IPS DF 4.7 (cell line): ENCODE measurements around the gene FBXO33.

Experiments
- DNase-seq: peaks from one replicate; pipeline ENCODE4 v3.0.0-alpha.2; 2013; ENCODE audit warnings: low spot score; ENCODE audit errors: extremely low read depth

The FBXO33 gene, protein sequence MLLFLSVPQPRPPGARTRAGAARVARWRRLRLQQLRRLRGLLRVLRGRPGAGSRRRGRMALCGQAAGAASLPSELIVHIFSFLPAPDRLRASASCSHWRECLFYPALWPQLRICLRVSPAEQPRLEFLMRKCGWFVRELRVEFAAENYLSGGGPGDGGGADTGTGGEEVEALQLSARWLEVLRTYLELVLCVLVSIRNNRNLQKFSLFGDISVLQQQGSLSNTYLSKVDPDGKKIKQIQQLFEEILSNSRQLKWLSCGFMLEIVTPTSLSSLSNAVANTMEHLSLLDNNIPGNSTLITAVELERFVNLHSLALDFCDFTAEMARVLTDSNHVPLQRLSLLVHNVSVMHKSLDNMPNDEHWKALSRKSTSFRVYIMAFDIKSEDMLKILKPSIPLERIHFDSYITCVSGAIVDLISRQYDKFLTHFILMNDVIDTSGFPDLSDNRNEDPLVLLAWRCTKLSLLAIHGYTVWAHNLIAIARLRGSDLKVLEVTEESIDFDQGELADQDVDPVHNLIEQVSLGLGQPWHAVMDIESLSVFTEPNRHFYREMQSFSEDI

DNA sequence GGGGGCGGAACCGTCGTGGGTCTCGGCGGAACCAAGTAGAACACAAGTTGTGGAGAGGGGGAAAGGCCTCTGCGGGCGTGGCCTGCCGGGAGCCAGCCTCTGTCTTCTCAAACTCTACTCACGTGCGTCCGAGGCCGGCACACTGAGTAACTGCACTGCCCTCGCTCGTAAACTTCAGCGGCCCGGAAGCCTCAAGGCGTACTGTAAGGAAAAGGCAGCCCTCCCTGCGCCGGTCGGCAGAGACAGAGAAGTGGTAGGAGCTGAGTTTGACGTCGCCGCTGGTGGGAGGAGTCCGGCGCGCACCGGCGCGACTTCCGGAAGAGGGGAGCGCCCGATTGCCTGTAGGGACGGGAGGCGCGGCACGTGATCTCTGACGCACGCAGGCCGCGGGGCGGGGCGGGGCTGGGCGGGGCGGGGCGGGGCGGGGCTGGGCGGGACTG, at the start of gene FBXO33:
Gene FBXO33, minus strand, starts transcription at position 255 of the 440 bp plus-strand sequence. CDS start 271 bp downstream, outside the sequence.
- peak; percentile 78 for DNase-seq

DNA sequence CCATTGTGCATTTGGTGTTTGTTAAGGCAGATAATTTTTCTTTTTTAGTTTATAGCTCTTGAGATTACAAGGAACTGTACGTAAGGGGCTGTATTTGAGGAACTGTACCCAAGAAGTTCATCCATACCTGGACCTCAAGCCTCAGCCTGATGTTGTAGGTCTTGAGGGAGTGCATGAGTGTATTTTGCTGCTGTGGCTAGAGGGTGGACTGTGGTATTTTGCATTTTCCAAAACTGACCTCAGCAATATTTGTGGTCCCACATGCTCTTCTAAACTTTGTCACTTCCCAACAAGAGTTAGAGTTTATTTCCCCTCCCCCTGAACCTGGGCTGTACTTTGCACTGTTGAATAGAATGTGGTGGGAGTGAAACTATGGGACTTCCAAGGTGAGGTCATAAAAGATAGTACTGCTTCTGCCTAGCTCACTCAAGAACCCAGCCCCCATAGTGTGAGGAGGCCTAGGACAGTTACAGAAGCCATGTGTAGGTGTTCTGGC, 42.2 kb upstream of the FBXO33 start:
- no peak for DNase-seq

DNA sequence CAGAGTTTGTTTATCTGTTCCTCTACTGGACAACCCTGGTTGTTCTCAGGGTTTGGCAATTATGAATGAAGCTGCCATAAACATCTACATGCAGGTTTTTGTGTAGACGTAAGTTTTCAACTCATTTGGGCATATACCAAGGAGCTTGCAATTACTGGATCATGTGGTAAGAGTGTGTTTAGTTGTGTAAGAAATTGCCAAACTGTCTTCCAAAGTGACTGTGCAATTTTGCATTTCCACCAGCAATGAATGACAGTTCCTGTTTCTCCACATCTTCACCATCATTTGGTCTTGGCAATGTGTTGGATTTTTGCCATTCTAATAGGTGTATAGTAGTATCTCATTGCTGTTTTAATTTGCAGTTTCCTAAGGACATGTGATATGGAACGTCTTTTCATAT, 39.8 kb upstream of the FBXO33 start:
- DNase-seq = no peak

DNA sequence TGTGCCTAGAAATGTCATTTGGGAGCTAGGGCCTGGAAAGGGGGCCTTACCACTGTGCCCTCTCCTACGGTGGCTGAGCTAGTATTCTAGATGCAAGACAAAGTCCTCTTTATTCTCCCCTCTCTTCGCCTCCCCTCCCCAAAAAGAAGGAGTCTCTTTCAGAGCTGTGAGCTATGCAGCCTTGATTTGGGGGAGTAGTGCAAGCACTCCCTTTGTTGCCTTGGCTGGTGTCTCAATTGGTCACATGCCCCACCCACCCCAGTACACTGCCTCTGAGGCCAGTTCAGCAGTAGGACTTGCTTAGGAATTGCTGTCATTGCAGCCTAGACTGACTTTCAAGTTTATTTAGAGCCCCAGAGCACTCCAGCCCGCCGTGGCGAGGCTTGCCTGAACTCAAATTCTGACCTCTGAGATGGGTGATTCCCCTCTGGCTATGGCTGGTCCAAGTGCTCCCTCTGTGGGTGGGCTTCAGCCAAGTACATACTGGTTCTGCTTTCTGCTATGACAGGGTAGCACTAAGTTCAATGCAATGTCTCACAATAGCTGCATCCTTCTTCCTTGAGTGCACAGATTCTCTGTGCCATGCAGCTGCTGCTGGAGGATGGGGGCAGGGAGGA, 37.0 kb upstream of the FBXO33 start:
- DNase-seq = no peak

DNA sequence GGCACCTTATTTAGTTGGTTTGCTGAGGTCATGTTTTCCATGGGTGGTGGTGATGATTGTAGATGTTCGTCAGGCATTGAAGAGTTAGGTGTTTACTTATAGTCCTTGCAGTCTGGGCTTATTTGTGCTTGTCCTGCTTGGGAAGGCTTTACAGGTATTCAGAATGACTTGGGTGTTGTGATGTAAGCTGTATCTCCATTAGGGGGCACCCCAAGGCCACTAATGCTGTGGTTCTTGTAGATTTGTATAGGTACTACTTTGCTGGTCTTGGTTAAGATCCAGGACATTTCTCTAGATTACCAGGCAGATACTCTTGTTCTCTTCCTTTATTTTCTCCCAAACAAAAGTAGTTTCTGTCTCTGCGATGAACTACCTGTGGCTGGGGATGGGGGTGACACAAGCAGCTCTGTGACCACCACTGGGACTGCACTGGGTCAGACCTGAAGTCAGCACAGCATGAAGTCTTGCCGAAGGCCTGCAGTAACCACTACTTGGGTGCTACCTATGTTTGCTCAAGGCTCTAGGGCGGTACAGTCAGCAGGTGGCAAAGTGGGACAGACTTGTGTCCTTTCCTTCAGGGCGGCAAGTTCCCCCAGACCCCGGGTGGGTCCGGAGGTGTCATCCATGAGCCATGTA, 35.8 kb upstream of the FBXO33 start:
- DNase-seq = no peak

DNA sequence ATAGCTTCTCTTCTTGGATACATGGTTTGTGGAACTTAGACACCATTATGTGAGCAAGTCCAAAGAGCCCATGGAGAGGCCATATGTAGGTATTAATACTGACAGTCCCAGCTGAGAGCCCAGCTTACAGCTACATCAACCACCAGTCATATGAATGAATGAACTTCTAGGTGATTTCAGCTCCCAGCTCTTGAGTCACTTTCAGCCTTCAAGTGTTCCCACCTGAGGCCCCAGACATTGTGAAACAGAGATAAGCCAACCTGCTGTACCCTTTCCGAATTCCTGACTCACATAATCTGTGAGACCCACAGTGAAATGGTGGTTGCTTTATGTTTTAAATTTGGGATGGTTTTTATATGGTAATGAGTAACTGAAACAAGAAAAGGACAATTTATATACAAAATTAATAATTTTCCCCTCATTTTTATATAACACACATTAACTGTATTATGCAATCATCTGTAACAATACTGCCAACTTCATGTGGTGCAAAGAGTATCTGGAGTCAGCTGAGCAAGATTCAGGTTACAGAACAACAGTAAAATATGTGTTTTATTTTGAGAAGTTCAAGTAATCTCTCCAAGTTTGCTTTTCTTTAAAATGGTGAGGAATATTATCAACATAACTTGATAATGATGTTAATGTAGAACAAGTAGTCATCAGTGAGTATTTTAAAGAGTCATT, 27.7 kb upstream of the FBXO33 start:
- no peak for DNase-seq

DNA sequence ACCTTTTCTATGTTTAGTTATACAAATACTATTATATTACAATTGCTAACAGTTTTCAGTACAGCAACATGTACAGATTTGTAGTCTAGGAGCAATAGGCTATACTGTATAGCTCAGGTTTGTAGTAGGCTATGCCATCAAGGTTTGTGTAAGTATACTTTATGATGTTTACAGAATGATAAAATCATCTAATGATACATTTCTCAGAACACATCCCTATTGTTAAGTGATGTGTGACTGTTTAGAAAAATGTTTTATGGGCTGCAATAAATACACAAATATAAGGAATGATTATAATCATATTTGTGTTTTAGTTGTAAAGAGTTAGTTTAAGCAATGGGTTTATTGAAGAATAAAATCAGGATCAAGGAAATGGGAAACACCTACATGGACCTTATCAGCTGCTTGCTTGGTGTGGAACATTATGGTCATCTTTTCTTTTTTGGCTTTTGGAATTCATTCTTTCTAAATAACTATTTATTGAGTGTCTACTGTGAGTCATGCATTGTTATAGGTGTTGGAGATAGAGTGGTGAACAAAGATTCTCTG, 24.5 kb upstream of the FBXO33 start:
- no peak for DNase-seq

DNA sequence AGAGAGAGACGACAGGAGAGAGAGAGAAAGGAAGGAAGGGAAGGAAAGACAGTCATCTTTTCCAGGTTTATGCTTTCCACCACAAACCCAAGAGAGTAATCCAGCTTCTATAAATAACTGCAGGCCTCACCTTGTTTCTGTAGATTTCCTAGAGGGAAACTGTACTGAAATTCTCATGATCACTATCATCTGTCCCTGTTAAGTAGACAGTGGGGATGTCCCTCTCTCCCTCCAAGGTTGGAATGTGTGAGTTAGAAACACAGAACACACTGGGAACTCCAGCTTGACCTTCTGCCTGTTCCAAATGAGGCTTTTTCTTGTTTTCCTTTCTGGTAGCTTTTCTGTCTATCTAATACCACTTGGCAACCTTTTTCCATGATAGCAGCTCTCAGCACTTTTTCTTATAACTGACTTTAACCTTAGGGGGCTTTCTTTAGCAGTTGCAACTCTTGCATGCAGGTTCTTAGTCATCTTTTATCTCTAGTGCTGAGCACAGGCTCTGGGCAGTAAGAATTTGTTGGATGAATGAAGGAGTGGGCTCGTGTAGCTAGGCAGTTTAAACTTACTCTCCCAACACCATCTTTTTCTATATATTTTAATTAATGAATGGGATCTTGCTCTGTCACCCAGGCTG, 22.8 kb upstream of the FBXO33 start:
- no peak for DNase-seq

DNA sequence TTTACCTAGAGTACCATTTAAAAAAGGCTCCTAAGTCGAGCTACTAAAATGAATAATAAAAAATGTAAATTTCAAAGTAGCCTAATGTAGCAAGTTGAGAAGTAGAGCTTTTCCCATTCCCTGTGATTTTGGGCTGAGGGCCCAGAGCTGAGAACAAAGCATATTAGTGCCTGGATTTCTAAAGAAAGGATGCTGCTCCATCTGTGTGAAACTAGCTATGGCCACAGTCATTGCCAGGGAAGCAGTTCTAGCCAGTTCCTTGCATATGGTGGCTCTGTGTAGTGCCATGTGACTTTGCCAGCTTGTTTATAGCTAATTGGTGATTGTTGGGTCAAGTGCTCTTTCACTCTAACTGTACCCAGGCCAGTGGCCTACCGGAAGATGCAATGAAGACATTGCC, 20.4 kb upstream of the FBXO33 start:
- no peak for DNase-seq

DNA sequence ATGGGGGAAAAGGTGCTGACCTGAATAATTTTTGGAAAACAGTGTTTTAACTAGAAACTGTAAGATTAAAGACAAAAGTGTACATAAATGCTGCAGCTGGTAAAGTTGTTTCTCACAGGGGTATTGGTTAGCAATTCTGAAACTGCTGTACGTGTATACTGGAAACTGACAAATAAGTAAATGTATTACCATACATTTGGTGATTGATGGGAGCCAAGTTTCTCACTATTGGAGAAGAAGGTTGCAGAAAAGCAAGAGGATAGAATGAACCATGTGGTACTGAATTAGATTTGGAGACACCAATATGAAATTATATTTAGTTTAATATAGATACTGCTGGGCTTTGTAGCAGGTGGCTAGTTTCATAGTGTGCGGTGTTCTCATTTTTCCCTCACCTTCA, 19.6 kb upstream of the FBXO33 start:
- no peak for DNase-seq

DNA sequence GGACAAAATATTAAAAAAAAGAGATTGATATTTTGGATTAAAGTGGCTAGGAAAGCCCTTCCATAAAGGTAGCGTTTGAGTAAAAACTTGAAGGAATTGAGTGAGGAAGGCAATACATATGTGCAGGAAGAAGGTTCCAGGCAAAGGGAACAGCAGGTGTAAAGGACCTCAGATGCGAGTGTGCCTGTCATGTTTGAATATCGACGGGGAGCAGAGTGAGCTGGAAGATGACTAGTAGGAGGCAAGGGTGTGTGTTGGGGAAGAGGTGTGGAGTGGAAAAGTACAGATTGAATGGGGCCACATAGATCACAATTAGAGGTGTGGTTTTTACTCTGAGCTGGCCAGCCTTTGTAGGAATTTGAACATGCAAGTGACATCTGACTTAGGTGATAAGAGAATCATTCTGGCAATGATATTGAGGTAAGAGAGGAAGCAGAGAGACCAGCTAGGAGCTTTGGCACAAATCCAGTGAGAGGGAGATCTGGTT, 15.0 kb upstream of the FBXO33 start:
- no peak for DNase-seq

DNA sequence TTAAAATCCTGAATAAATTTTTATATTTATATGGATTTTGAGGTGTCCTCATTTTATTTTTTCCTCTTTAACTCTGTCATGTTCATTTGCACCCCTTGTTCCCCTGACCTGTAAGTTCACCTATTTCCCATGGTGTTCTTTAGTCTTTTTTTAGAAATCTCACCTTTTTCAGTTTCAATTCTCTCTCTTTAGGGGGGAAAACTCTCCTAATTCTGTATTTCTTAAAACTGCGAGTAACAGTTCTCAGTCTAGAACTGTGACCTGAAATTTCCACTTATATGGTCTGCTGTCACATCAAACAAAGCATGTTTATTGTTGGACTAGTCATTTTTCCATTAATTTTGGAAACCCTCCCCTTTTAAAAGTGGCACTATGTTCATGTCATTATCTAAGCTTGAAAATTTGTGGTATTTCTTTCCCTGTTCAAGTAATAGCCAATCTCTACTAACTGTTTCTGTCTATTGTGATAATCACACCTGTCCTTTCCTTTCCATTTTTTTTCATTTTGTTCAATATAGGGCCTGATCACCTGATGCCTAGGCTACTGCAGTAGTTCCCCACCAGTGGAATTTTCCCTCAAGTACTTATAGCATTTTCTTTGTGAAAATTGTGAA, 14.0 kb upstream of the FBXO33 start:
- DNase-seq = no peak

DNA sequence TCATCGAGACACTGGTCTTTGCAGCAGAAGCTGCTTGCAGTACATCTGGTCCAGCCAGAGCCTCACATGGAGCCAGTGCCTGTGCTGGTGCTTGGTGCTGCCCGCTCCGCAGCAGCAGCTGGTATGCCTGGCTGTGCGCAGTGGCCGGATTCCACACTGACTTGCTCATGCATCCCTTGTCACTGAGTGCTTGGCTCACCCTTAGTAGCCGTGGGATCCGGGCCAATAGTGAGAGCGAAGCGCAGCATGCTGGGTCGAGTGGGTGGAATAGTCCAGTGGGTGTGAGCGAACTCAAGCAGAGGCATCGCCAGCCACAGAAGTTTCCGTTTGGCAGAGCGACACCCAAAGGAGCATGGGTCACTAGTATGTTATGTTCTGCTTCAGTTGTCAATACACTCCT, 10.1 kb upstream of the FBXO33 start:
- no peak for DNase-seq

DNA sequence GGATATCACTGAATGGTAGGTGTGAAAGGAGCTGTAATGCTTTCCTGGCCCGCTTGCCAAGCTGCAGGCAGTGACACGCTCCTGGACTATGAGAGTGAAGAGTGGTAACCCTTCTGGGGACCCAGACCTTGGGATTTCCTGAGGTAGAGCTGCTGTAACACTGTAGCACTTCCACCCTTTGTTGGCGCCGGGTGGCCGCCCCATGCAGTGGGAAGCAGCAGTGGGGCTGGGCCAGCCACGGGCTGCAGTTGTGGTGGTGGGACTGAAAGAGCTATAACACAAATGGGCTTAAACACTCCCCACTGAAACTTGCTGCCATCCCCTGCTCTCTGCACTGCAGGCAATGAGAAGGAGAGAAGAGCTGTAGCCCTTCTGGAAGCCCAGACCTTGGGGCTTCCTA, 9.6 kb upstream of the FBXO33 start:
- no peak for DNase-seq

DNA sequence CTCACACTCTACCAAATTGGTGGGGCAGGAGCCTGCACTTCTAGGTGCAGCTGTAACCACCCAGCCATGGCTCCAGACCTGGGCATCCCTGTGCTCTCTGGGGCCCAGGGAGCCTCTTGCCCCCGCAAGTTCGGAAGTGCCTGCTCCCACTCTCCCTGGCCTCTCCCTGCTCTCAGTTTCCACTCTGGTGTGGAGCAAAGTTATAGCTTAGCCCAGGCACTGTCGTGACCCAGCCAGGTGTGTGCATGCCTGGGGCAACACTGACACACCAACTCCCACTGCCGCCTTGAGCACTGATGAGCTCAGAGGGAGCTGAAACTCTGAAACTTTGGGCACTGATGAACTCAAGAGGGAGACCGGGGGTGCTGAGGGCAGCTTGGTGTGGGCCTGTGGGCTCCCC, 8.7 kb upstream of the FBXO33 start:
- DNase-seq = no peak

DNA sequence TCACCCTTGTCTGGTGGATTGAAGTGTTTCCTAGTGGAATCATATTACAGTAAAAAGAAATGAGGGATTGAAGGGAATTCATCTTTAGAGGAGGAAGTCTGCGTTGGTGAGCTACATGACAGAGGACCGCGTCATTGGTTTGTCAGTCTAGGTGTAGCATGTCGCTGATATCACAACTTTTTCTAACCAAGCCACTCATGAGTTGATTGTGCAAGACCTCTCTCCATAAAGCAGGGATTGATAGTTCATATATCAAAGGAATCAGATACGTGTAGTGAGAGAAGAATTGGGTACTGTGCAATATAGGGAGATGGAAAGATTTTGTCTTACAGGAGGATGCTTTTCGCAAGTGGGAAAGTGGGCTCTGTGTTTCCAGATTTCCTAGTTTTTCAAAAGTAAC, 3.0 kb upstream of the FBXO33 start:
- no peak for DNase-seq

DNA sequence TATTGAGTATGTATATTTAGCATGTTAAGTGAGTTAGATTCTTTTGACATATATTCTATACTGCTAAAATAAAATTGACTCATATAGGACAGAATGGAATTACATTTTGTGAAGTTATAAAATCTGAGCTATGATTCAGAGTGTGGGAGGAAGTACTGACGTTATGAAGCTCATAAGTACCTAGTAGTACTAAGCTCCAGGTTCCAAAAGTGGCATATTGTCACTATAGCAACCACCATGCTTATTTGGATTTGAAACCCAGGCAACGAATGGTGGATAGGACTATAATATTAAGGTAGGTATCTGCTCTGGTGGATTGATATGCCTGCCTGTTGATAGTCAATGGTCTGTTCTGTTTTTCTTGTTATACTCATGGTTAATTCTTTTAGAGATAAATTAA, 2.2 kb upstream of the FBXO33 start:
- DNase-seq = no peak

DNA sequence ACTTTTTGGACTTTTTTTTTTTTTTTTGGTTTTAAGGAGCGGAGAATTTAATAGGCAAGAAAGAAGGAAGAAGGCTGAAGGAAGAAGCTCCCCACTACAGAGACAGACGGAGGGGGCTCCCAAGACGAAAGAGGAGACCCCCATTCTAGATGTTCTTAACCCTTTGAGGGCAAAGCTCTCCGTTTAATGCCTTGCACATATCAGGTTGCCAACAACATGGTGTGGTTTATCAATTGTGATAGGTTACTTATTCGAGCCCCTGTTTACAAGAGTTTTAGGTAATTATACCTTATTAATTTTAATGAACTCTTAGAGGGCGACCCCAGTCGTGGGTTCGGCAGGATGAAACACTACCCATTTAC, 1.2 kb upstream of the FBXO33 start:
- DNase-seq = no peak

DNA sequence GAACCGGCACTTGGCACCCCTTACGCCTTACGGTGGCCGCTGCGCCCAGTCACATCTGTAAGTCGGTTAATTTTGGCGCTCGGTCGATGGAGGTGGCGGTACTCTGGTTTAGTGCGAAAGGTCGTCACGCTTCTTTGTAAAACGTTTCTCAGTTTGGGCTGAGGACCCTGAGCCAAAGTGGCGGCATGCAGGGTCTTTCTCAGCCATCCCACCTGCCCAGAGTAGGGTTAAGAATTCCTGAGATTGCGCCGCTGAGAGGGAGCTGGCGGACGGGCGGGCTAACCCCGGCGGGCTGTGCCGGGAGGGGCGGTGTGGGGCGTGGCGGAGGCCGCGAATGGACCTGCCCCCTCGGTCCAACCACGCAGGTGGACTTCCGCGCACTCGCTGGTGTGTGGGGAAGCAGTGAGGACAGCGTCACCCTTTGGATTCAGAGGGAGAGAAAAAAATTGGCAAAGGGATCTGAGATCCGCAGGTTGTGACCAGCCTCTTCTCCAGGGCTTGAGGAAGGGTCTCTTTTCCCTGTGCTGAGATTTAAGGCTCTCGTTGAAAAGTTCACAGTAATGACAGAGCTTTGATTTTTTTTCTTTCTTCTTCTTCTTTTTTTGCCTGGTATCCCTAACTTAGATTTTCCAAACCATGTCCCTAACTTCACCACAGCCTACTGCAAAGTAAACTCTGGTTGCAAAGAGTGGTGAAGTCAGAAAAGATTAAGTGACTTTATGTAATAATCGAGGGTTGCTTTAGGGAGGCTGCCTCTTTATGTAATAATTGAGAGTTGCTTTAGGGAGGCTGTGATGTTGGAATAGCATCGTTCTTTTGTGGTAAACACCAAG, 602 bp upstream of the FBXO33 start:
- DNase-seq = peak; percentile 22
